ENCODE measurements around the gene TAF7L.
A peak's percentile ranks its signal among the peaks of the same experiment; 100 is the strongest.
"Not testable (repeated sequence)": the region's sequence is repeated elsewhere in the genome, so short reads cannot be mapped to it uniquely, and the experiment has no call there.

The TAF7L gene, protein sequence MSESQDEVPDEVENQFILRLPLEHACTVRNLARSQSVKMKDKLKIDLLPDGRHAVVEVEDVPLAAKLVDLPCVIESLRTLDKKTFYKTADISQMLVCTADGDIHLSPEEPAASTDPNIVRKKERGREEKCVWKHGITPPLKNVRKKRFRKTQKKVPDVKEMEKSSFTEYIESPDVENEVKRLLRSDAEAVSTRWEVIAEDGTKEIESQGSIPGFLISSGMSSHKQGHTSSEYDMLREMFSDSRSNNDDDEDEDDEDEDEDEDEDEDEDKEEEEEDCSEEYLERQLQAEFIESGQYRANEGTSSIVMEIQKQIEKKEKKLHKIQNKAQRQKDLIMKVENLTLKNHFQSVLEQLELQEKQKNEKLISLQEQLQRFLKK

DNA sequence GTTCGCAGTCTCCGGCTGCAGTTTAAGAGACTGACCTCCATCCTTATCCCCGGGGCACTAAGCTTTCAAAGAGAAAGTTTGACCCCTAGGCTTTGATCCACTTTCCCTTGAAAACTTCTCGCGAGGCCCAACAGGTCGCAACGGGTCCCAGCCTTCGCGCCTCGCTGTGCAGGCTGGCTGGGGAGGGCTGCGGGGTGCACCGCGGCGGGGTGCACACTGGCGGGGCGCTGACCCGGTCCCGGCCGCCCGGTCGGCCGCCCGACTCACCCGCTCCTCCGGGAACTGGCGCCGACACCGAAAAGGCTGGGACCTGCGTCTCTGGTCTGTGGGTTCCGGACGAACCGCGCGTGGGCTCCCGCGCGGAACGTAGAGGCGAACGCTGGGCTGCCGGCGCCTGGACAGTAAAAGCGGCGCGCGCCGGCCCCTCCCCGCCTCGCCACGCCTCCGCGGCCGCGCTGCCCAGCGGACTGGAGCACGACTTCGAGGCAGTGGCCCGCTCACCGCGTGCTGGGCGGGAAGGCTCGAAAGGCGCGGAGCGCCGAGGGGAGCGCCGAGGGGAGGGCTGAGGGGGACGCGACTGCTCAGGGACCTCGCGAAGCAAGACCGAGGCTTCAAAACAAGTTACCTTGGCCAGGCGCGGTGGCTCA is at the start of gene TAF7L:
Gene TAF7L (minus strand): TSS at position 378 of the 647 bp plus-strand sequence. CDS start 3,791 bp downstream, outside the sequence.
- no peak for DNase-seq

DNA sequence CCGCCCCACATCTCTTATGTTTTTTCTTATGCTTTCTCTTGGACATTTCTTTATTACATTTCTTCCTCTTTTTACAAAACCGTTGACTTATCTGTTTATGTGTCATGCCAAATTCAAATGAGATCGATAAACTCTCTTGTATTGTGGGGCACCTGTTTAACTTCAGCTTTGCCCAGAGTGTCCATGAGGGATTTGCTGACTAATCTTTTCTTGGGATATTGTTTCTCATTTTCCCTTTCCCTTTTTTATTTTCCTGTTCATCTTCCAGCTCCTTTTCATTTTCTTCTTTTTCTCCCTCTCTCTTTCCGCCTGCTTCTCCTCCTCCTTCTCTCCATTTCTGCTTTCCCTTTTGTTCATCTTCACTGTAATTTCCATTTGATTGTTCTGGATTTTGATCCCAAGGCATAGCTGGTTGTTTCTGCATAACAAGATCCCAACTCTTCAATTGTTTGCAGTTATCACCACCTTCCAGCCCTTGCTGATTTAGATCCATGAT is 46.7 kb upstream of the TAF7L start:
- no peak for DNase-seq

DNA sequence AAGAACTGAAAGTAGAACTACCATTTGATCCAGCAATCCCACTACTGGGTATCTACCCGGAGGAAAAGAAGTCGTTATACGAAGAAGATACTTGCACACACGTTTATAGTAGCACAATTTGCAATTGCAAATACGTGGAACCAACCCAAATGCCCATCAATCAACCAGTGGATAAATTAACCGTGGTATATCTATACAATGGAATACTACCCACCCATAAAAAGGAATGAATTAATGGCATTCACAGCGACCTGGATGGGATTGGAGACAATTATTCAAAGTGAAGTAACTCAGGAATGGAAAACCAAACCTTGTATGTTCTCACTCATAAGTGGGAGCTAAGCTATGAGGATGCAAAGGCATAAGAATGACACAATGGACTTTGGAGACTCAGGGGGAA is 43.2 kb upstream of the TAF7L start:
- DNase-seq = not testable (repeated sequence)

DNA sequence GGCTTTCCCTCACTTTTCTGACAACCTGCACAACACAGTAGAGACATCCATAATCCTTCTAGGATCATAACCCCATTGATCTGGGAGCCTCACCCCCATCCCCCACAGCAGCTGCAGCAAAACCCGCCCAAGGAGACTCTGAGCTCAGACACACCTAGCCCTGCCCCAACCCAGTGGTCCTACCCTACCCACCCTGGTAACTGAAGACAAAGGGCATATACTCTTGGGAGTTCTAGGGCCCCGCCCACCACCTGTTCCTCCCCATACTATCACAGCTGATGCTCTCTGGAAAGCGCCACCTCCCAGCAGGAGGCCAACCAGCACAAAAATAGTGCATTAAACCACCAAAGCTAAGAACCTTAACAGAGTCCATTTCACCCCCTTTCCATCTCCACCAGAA is 35.5 kb upstream of the TAF7L start:
- DNase-seq = not testable (repeated sequence)

DNA sequence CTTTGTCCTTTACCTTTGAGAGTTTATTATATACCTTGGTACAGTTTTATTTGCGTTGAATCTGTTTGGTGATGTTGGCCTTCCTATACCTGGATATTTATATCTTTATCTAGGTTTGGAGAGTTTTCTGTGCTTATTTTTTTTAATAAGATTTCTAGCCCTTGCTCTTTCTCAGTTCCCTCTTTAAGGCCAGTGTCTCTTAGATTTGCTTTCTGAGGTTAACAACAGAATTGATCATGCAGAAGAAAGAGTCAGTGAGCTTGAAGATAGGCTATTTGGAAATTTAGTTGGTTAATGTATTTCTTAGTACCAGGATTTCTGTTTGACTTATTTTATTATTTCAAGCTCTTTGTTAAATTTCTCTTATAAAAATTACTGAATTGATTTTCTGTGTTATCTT is 12.7 kb upstream of the TAF7L start:
- DNase-seq = no peak

DNA sequence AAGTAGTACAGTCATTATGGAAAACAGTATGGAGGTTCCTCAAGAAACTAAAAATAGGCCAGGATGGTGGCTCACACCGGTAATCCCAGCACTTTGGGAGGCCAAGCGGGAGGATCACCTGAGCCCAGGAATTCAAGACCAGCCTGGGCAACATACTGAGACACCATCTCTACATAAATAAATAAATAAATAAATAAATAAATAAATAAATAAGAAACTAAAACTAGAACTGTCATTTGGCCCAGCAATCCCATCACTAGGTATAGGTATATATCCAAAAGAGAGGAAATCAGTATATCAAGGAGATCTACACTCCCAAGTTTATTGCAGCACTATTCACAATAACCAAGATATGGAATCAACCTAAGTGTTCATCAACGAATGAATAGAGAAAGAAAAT is 4.5 kb upstream of the TAF7L start:
- DNase-seq = not testable (repeated sequence)

DNA sequence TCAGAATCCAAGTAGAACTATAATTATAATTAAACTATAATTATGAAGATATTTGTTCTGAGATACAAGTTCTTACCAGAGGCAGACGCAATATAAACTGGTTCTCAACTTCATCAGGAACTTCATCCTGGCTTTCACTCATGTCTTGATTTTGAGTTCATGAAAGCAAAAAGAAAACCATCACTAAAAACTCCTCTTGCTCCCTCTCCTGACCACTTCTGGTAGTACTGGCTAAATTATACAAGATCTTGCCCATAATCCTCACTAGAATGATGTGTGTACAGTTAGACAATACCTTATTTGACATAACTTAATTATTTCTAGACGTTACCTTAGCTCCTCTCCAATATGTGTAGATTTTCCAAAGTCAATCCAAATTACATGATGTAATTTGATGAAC is 3.7 kb downstream of the TAF7L start:
- DNase-seq = peak; percentile 26

DNA sequence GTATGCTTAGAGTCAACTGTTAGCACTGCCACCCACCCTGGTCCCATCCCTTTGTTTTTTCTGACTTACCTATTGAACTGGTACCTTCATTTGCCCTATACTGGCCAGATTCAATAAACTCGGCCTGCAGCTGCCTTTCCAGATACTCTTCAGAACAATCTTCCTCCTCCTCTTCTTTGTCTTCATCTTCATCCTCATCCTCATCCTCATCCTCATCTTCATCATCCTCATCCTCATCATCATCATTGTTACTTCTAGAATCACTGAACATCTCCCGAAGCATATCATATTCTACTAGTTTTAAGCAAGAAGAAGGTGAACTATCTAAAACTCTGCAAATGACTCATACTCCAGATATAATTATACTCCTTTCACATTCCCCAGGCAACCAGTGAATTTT is 14.9 kb downstream of the TAF7L start:
- DNase-seq = no peak

DNA sequence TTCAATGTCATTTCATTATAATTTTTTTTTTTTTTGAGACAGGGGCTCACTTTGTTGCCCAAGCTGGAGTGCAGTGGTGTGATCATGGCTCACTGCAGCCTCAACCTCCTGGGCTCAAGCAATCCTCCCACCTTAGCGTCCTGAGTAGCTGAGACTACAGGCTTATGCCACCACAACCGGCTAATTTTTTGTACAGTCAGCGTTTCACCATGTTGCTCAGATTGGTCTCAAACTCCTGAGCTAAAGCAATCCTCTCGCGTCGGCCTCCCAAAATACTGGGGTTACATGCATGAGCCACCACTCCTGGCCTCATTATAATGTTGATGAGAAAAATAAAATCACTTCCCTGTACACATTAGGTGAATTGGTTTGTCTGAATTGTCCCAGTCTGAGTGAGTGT is 16.9 kb downstream of the TAF7L start:
- no peak for DNase-seq

DNA sequence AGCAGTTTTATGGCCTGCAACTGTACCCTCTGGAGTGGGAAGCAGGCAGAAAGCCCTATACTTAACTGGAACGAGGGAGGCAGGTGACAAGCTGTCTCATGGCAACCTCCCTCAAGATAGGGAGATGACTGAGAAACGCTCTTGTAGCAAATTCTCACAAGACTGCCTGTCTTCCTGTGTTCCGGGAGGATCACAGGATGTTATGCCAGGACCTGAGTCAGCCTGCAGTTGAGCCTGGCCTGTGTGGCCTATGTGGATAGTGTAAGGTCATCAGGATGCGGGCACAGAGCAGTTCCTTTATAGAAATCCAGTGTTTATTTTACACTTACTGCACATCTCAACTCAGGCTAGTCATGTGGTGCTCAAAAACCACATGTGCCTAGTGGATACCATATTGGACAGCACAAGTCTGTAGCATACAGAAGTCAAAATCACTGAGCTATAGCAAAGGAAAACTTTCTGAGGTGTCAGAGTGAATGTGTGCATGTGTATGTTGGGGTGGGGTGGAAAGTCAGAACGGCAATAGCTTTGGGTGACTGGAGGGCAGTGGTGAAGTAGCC is 25.2 kb downstream of the TAF7L start:
- DNase-seq = no peak

DNA sequence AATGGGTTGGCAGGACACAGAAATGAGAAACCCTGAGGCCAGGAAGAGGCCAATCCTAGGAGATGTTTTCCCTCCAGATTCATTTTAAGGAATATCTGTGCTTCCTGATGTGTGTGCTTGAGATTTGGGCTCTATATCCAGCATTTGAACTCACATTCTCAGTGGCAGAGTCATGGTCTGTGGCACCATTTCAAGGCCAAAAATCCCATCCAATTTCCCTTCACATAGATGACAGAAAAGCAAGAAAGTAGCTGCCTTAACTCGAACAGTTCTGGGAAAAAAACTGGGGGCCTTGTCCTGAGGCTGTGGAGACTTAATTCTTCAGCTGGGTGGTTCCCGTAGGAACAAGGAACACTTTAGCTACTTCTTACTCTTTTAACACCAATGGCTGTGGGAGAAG is 27.4 kb downstream of the TAF7L start:
- no peak for DNase-seq

DNA sequence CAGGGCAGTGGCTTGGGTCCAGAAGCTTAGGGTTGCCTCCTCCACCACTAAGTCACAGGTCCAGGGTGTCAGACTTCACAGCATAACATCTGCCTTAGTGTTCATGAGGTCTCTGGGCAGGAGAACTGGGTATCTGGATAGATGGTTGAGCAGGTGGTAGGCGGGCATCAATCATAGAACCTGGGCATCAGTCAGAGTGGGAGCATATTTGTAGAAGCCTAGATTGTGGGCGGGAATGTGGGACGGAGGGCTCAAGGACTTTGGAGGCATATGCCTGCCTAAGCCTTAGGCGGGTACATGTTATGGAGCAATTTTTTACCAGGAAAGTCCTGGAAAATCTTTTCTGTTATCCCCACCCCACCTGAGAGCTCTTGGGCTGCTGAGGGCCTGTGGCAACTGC is 28.5 kb downstream of the TAF7L start:
- no peak for DNase-seq

DNA sequence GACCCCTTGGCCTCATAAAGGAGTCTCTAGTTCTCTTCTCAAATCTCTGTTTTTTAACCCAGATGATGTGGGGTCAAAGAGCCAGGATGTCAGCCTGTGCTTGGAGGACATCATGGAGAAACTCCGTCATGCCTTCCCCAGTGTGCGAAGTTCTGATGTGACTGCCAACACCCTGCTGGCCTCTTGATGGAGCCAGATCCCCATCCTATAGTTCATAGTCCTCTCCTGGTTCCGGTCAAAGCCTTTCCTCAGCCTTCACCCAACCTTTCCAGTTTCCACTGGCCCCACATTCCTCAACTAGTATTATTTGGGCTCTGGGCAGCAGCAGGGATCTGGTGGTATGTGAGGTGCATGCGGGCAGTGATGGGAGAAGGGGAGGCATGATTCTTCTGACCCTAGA is 30.7 kb downstream of the TAF7L start:
- peak; percentile 0 for DNase-seq

DNA sequence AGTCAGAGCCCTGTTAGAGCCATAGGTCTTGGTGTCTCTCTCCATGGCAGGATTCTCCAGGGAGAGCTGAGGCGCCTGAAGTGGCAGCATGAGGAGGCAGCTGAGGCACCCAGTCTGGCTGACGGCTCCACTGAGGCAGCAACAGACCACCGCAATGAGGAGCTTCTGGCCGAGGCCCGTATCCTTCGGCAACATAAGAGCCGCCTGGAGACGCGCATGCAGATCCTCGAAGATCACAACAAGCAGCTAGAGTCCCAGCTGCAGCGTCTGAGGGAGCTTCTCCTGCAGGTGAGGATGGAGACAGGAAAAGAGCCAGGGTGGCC is 32.9 kb downstream of the TAF7L start:
- DNase-seq = no peak

DNA sequence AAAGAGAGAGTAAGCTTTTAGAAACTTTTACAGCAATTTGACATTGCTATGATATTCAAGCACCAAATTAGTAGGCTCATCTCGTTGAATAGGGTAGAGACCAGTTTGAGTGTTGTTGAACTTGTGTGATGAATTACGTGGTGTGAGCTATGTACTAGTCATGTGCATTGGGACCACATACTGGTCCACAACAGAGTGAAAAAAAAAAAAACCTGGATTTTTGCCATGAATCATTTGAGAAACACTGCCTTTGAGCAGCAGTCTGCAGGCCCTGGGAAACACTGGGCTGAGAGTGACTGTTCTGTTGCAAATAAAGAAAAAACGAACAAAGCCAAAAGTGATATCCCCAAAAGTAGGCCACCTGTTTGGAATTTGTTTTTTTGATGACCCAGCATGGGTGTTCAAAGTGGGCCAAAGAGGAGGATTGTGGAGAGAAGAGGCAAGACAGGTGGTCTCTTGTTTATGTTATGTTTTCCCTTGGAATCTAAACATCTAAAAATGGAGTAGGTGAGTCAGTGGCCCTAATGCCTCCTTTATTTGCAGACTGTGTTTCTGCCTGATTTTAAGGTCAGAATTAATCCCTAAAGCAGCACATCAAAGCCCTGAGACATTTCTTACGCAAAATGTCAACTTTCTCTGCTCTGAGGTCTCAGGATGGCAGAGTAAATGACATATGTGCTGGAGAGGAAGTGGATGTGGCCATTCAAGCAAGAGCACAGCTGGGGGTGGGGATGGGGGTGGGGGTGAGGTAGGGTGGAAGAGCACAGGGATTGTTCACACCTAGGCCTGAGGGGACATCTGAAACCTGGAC is 33.5 kb downstream of the TAF7L start:
- DNase-seq = no peak

DNA sequence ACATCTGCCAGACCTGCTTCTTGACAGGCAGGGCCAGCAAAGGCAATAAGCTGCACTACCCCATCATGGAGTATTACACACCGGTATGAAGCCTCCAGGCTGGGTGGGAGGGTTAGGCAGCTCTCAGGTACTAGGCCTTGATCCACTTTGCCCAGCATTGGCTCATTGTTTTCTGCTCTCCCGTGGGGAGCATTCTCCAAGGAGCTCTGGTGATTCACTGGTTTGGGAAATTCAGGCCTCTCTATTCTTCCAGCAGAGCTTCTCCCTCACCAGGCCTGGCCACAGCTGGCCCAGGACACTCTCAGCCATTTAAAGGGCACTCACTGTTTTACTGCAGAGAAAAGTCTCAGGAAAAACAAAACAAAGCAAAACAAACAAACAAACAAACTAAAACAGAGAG is 38.5 kb downstream of the TAF7L start:
- no peak for DNase-seq

DNA sequence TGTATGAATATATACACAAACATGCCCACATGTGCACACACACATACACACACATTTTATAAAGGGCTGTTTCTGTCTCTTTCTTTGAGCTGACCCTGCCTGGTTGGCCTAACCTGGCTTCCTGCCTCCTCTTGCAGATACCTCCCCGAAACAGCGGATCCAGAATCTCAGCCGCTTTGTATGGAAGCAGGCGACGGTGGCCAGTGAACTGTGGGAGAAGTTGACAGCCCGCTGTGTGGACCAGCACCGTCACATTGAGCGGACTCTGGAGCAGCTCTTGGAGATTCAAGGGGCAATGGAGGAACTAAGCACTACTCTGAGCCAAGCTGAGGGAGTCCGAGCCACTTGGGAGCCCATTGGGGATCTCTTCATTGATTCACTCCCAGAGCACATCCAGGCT is 49.6 kb downstream of the TAF7L start:
- no peak for DNase-seq

DNA sequence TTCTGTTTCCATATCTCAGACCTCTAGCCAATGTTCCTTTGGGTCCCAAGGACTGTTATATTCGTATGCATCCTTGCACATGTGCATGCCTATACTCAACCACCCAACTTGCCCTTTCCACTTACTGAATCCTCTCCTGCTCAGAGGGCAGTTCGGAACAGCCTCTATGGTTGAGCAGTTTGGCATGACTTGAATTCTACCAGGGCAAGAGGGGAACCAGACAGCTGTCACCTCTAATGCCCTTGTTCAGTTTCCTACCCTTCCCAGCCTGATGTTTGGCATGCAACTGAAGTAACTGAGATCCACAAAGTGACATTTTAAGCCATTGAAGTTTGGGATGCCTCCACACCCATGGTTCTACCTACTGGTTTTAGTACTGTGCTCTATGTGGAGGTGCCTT is 54.1 kb downstream of the TAF7L start:
- no peak for DNase-seq

DNA sequence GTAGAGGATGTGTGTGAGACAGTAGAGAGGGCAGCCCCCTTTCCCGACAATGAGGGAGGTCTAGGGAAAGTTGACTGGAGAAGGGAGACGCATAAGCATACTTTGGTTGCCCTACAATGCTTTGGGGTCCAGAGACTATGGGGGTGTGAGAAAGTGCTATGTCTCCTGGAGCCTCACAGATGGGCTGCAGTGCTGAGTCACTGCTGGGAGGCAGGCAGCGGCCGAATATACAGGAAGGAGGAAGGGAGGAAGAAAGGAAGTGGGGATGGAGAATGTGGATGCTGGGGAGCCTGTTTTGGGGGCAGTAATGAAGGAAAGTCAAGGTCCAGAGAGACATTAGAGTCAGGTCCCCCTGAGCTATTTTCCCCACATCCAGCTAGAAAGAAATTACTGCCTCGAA is 58.8 kb downstream of the TAF7L start:
- DNase-seq = no peak

DNA sequence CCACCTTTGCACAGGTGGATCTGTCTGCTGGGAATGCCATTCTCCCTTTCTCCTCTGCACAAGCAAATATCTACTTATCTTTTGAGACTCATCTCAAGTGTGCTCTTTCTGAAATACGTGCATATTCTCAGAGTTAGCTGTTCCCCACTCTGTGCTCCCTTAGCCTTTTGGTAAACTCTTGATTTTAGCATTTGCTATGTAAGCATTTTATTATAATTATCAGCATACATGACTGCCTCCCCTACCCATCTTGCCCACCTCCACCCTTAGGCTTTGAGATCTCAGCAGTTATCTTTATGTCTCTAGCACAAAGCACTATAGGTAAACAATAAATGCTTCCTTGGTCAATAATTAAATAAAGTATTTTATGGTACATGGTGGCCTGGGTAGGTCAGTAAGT is 60.1 kb downstream of the TAF7L start:
- no peak for DNase-seq

DNA sequence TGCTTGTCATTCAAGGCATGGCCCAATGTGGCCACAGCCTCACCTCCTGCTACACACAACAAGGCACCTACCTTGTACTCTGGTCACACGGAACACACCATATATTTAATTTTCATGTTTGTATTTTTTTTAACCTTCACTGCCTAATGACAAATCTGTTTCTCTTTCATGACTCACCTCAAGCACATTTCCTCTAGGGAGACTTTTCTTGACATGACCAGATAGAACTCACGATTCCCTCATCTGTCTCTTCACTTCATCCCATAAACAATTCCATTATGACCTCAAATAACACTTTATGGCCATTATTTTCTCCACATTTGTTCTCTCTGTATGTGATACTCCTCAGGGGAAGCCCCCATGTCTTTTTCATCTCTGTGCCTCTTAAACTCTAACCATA is 60.5 kb downstream of the TAF7L start:
- DNase-seq = no peak

DNA sequence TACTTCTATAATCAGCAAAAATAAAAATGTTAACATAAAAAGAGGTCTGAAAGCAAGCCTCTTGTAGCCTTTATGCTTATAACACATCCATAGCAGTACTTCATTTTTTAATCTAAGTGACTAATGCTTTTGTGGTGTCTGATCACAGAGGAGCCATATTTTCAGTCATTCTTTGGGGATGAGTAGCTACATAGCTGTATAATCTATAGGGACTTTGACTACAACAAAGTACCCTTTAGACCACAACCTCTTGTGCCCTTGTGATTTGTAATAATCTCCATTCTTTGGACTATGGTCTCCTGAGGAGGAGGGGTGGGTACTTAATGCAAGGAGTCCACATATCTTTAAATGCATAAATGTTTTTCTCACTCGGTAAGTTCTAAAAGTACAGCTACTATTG is 62.0 kb downstream of the TAF7L start:
- no peak for DNase-seq

DNA sequence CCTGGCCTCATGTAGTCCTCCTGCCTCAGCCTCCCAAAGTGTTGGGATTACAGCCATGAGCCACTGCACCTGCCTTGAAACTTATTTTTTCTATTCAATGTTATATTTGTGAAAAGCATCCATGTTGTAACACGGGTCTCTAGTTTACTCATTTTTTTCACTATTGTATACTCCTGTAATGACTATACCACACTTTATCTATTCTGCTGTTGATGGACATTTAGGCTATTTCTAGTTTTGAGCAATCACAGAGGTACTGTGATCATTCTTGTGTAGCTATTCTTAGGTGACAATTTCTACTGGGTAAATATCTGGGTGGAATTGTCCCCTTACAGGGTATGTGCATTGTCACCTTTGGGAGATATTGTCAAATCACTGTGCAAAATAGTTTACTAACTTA is 67.9 kb downstream of the TAF7L start:
- DNase-seq = no peak

All from suppressor macrophage treated with lipopolysaccharide for 4 hours (primary cell).